Osteoblast (primary cell): ENCODE results near the gene CBLN3. TPM values are rescaled to one million over a fixed set of nuclear protein-coding genes. Genes with fewer than 3 reads are reported as not detected.
A peak's percentile ranks its signal among the peaks of the same experiment; 100 is the strongest.

ENCODE experiments used
- DNase-seq: peaks from one replicate; pipeline ENCODE4 v3.0.0; 2011; ENCODE audit warnings: low spot score, mixed read lengths; ENCODE audit not compliant: insufficient read length; ENCODE audit errors: missing footprints
- H2AFZ ChIP-seq: 2 replicates; pipeline ENCODE4 v1.6.0; 2011; ENCODE audit warnings: mild to moderate bottlenecking, low read length
- H3K27ac ChIP-seq: 2 replicates; pipeline ENCODE4 v1.5.1; 2011; ENCODE audit warnings: mild to moderate bottlenecking, low read depth, low read length, moderate library complexity
- H3K27me3 ChIP-seq: 2 replicates; pipeline ENCODE4 v1.6.0; 2012; ENCODE audit warnings: mild to moderate bottlenecking, control low read depth, inconsistent platforms, low read length, moderate library complexity; ENCODE audit not compliant: insufficient read depth
- H3K36me3 ChIP-seq: 2 replicates; pipeline ENCODE4 v1.5.1; 2011; ENCODE audit warnings: mild to moderate bottlenecking, low read length, control low read depth, moderate library complexity; ENCODE audit not compliant: insufficient read depth
- H3K4me1 ChIP-seq: 2 replicates; pipeline ENCODE4 v1.5.1; 2011; ENCODE audit warnings: mild to moderate bottlenecking, low read length, control low read depth, moderate library complexity; ENCODE audit not compliant: insufficient read depth
- H3K4me2 ChIP-seq: 2 replicates; pipeline ENCODE4 v1.6.0; 2011; ENCODE audit warnings: mild to moderate bottlenecking, low read length; ENCODE audit not compliant: insufficient read depth
- H3K4me3 ChIP-seq: fragments of 200-600 bp; sonication (generic); 3 replicates; pipeline ENCODE4 v1.5.1; 2012; ENCODE audit warnings: mild to moderate bottlenecking, low read length, inconsistent platforms; ENCODE audit not compliant: insufficient read depth
- H3K79me2 ChIP-seq: 2 replicates; pipeline ENCODE4 v1.6.0; 2012; ENCODE audit warnings: mild to moderate bottlenecking, low read length, control low read depth, inconsistent platforms; ENCODE audit not compliant: insufficient read depth
- H3K9me3 ChIP-seq: 2 replicates; pipeline ENCODE4 v1.5.1; 2011; ENCODE audit warnings: low read depth, low read length, control low read depth
- H4K20me1 ChIP-seq: 2 replicates; pipeline ENCODE4 v1.6.0; 2012; ENCODE audit warnings: mild to moderate bottlenecking, low read length, control low read depth; ENCODE audit not compliant: insufficient read depth
- CTCF ChIP-seq: IDR thresholded peaks from 2 replicates; pipeline ENCODE4 v1.5.1; 2011; ENCODE audit warnings: mild to moderate bottlenecking, low read depth, low read length, moderate library complexity; ENCODE audit errors: extremely low read depth
- total RNA-seq: library from RNA; depleted of rRNA; stranded (reverse); fragments of >200 nt; gene quantifications from 2 replicates; pipeline ENCODE4 v1.2.3, GENCODE V29; 2012

Gene CBLN3
- total RNA-seq, 1 donor = 4.0 TPM

DNA sequence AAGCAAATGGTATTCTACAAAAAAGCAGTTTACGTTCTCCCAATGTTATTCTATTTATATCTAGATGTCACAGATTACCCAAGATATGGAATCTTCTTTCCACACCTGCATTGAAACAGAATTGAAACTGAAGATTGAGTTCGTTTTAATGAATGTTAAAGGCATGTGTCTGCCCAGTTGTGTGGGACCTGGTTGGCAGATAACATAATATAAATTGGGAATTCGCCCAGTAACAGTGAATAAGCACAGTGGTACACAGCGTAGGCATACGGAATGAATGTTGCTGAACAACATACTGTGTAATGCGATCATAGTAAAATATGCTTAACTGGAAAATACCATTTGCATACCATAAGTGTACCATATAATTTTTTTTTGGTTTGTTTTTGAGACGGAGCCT is 4.6 kb upstream of the CBLN3 start:
- no peak overlapping the region for H3K27ac ChIP-seq
- peaks cover 37% of the 10 kb centered on the region for H3K4me1 ChIP-seq
- H3K36me3 ChIP-seq = peaks cover 66% of the 10 kb centered on the region
- H3K79me2 ChIP-seq = peaks cover 41% of the 10 kb centered on the region
- H4K20me1 ChIP-seq = peaks cover 32% of the 10 kb centered on the region
- no peak overlapping the region for H2AFZ ChIP-seq
- no peak for DNase-seq
- H3K27me3 ChIP-seq = no peaks in the 10 kb centered on the region
- H3K4me2 ChIP-seq = no peak overlapping the region
- no peaks in the 10 kb centered on the region for H3K9me3 ChIP-seq
- no peak overlapping the region for H3K4me3 ChIP-seq
- no peak for TF ChIP-seq CTCF

DNA sequence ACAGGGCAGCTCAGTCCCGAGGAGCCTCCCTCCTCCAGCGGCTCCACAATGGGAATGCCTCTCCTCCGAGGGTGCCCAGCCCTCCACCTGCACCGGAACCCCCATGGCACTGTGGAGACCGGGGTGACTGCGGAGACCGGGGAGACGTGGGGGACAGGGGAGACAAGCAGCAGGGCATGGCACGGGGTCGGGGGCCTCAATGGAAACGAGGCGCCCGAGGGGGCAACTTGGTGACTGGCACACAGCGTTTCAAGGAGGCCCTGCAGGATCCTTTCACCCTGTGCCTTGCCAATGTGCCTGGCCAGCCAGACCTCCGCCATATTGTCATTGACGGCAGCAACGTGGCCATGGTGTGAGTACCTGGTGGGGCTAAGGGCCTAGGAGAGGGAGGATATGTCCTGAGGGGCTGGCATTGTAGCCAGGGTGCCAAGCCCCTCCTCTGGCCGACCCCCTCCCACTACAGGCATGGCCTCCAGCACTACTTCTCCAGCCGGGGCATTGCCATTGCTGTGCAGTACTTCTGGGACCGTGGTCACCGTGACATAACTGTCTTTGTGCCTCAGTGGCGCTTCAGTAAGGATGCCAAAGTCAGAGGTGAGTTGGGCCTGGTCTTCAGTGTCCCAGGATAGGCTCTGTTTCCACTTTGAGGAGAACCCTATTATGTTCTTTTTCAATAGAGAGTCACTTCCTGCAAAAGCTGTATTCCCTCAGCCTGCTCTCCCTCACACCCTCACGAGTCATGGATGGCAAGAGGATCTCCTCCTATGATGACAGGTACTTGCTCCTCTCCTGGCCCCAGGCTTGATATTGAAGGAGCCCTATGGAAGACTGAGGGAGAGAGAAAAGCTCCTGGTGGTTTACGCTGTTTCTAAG is 3.0 kb upstream of the CBLN3 start:
- no peaks in the 10 kb centered on the region for H3K9me3 ChIP-seq
- H3K4me3 ChIP-seq = peak overlapping the region; percentile 87
- H3K79me2 ChIP-seq = peaks cover 38% of the 10 kb centered on the region
- peaks cover 51% of the 10 kb centered on the region for H3K36me3 ChIP-seq
- H2AFZ ChIP-seq = no peak overlapping the region
- H3K27me3 ChIP-seq = no peaks in the 10 kb centered on the region
- H3K4me2 ChIP-seq = peak overlapping the region; percentile 93
- peaks cover 29% of the 10 kb centered on the region for H4K20me1 ChIP-seq
- no peak overlapping the region for H3K27ac ChIP-seq
- no peak for TF ChIP-seq CTCF
- DNase-seq = no peak
- peaks cover 37% of the 10 kb centered on the region for H3K4me1 ChIP-seq

- Histone ChIP-seq H3K27me3 (no peaks in the 10 kb centered on the region), H3K79me2 (peaks cover 33% of the 10 kb centered on the region), H2AFZ (no peak overlapping the region), H3K4me1 (peaks cover 37% of the 10 kb centered on the region), H3K36me3 (peaks cover 43% of the 10 kb centered on the region), H4K20me1 (peaks cover 21% of the 10 kb centered on the region), H3K9me3 (no peaks in the 10 kb centered on the region), H3K4me2 (peak overlapping the region; percentile 93), H3K27ac (peak overlapping the region; percentile 95), H3K4me3 (peak overlapping the region; percentile 87)
- peak; percentile 99 for DNase-seq
- peak; percentile 98 for TF ChIP-seq CTCF
Observed at GRCh38 chr14:24431569-24432258, 2.2 kb upstream of the CBLN3 start.
